GM19452 (cell line): ENCODE measurements around the gene CARMIL3.
"Not testable (repeated sequence)": the region's sequence is repeated elsewhere in the genome, so short reads cannot be mapped to it uniquely, and the experiment has no call there.

Source experiments
- ATAC-seq: cut with Tn5 transposase; IDR thresholded peaks from one replicate; pipeline ENCODE4 v1.9.1; 2021; ENCODE audit not compliant: unreplicated experiment

Gene CARMIL3

GRCh38 chr14:24093207-24093900, 41.5 kb downstream of the CARMIL3 start:
- no peak for ATAC-seq

DNA sequence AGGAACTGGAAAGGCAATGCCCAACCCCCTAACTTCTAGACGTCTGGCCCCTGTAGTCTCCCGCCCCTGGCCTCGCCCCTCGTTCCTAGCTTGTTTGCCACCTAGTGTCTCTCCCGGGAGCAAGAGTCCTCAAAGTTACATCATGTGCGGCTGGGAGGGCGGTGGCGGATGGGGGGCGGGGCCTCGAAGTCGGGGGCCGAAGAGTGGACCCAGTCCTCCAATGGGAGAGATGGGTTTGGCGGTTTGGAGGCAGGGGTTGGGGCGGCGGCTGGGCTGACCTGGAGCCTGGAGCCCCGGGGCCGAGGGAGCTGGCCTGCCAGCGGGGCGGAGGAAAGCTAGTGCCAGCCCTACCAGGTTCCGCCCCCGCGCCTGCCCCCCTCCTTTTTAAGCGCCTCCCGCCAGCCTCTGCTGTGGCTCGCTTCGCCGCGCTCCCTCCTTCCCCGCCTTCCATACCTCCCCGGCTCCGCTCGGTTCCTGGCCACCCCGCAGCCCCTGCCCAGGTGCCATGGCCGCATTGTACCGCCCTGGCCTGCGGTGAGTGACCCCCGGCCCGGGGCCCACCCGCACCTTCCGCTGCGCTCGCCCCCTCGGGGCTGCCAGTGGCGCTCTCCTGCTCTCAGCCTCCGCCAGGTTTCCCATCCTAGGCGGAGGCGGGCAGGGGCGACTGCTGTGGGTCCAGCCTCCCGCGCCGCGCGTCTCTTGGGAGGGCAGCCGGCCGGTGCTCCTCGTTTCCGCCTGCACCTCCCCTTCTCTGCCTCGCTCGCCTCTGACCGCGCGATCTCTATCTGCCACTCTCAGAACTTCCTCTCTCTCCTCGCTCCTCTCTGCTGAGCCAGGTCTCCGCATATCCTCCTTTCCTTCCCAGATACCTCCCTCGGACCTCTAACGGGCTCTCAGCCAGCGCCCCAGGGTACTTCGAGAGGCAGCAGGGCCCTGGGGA, 42.4 kb downstream of the CARMIL3 start, which contains the start of gene PCK2:
PCK2 (plus strand) TSS at position 411 of the 940 bp plus-strand sequence; CDS start at position 506, 95 bp downstream.
- peak; percentile 44 for ATAC-seq

GRCh38 chr14:24094841-24095270, 43.0 kb downstream of the CARMIL3 start:
- ATAC-seq: no peak

GRCh38 chr14:24095271-24096068, 43.7 kb downstream of the CARMIL3 start:
- peak; percentile 66 for ATAC-seq

DNA sequence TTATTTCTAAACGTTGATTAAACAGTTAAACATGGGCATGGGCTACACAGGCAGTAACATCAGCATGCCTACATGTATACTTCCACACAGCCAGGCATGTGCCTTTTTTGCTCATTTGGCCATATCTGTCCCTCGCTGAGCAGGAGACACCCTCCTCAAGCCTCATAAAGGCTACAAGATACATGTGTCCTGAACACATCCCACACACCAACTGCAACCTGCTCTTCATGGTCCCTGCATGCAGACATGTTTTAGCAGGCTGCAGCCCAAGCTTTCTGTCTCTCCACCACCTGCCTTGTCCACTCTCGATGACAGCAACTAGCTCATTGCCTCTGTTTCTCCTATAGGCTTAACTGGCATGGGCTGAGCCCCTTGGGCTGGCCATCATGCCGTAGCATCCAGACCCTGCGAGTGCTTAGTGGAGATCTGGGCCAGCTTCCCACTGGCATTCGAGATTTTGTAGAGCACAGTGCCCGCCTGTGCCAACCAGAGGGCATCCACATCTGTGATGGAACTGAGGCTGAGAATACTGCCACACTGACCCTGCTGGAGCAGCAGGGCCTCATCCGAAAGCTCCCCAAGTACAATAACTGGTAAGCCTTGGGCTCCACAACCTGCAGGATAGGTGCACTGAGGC, 44.9 kb downstream of the CARMIL3 start:
- no peak for ATAC-seq

GRCh38 chr14:24098229-24098926, 46.6 kb downstream of the CARMIL3 start:
- no peak for ATAC-seq

GRCh38 chr14:24098927-24099813, 47.4 kb downstream of the CARMIL3 start:
- ATAC-seq: no peak

GRCh38 chr14:24100197-24100981, 48.6 kb downstream of the CARMIL3 start:
- no peak for ATAC-seq

GRCh38 chr14:24100982-24101494, 49.2 kb downstream of the CARMIL3 start:
- no peak for ATAC-seq

DNA sequence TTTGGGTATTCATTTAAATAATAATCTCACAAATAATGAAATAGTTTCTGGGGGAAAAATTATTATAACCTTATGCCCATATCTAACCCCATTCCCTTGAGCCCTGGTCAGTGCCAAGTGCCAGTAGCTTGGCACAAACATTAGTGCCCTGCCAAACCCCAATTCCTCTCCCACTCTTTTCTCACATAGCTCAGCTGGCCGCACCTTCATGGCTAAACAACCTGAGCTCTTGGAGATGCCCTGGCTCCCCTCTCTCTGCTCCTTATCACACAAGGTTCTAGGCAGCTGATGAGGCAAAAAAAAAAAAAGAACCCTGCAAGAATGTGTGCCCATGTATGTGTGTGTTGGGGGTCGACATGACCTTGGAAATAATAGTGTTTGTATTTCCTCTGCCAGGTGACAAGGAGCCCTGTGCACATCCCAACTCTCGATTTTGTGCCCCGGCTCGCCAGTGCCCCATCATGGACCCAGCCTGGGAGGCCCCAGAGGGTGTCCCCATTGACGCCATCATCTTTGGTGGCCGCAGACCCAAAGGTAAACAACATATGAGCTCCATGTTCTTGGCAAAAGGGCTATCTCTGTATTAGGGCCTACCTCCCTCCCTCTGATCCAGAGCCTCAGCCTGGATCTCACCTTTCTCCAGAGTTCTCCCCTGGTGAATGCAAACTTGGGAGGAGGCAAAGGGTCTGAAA, 50.7 kb downstream of the CARMIL3 start:
- ATAC-seq: no peak

GRCh38 chr14:24103451-24103850, 51.6 kb downstream of the CARMIL3 start:
- ATAC-seq: no peak

DNA sequence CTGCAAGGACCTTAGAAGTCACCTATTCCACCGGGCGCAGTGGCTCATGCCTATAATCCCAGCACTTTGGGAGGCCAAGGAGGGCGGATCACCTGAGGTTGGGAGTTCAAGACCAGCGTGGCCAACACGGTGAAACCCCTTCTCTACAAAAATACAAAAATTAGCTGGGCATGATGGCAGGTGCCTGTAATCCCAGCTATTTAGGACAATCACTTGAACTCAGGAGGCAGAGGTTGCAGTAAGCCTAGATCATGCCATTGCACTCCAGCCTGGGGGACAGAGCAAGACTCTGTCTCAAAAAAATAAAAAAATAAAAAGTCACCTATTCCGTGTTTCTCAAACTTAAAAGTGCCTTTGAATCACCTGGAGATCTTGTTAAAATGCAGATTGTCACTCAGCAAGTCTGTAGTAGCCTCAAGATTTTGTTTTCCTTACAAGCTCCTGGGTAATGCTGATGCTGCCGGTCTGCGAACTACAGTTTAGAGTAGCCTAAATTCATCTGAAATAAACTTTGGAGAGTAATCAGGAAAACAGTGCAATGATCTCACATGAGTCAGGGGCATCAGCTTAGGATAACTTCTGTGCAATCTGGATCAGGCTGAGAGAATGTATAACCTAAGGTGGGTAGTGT, 53.9 kb downstream of the CARMIL3 start:
- ATAC-seq: not testable (repeated sequence)

GRCh38 chr14:24106672-24107271, 55.0 kb downstream of the CARMIL3 start:
- no peak for ATAC-seq

DNA sequence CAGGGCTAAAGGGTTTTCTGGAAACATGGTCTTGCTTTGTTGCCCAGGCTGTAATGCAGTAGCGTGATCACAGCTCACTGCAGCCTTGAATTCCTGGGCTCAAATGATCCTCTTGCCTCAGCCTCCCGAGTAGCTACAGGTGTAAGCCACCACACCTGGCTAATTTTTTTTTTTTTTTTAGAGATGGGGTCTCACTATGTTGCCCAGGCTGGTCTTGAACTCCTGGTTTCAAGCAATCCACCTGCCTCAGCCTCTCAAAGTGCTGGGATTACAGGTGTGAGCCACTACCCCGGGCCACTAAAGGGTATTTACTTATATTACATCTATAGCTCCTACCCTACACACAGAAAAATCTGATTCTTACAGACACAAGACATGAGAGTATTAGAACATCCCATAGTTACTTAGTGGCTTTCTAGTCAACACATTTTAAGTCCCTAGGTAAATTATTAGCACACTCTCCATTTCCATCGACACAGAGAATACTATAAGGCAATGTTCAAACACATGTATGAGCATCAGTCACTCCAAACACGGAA, 56.6 kb downstream of the CARMIL3 start:
- ATAC-seq: peak; percentile 32

- ATAC-seq: no peak
Observed at GRCh38 chr14:24110060-24110459, 58.3 kb downstream of the CARMIL3 start.

DNA sequence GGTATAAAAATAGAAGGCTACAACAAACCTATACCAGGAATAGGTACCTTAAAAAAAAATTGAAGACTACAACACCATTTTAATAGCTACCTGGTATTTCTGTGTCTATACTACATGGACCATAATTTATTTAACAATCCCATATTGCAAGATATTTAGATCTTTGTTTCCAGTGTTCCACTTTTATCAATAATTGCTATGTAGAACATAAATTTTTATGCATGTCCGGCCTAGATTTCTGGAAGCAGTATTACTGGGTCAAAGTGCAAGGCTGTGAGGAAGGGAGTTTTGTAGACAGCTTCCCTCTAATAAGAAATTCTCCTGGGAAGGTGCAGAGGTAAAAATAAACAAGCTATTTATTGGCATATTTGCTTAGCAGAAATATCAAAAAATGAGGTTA, 58.7 kb downstream of the CARMIL3 start:
- no peak for ATAC-seq
